Measurements from ENCODE around the gene ALPI. TPM values are rescaled to one million over a fixed set of nuclear protein-coding genes. Genes with fewer than 3 reads are reported as not detected.

The ALPI gene
- total RNA-seq, 1 experiment from 2014 or later = not detected

GRCh38 chr2:232491139-232491780 lies 35.3 kb downstream of the ALPI start:
- BruUV-seq (replicated peaks) = no TSS peak

GRCh38 chr2:232492236-232492848 lies 36.4 kb downstream of the ALPI start:
- no peak overlapping the region for H3K27ac Mint-ChIP-seq (ENCODE audit: unreplicated experiment)
- H3K36me3 Mint-ChIP-seq (ENCODE audit: insufficient read depth, unreplicated experiment) = no peaks in the 10 kb centered on the region
- no peaks in the 10 kb centered on the region for H3K4me1 Mint-ChIP-seq (ENCODE audit: low read depth, unreplicated experiment)
- DNase-seq = no peak
- H3K27me3 Mint-ChIP-seq (ENCODE audit: unreplicated experiment) = peaks cover 70% of the 10 kb centered on the region
- TF ChIP-seq, protein P1, sequence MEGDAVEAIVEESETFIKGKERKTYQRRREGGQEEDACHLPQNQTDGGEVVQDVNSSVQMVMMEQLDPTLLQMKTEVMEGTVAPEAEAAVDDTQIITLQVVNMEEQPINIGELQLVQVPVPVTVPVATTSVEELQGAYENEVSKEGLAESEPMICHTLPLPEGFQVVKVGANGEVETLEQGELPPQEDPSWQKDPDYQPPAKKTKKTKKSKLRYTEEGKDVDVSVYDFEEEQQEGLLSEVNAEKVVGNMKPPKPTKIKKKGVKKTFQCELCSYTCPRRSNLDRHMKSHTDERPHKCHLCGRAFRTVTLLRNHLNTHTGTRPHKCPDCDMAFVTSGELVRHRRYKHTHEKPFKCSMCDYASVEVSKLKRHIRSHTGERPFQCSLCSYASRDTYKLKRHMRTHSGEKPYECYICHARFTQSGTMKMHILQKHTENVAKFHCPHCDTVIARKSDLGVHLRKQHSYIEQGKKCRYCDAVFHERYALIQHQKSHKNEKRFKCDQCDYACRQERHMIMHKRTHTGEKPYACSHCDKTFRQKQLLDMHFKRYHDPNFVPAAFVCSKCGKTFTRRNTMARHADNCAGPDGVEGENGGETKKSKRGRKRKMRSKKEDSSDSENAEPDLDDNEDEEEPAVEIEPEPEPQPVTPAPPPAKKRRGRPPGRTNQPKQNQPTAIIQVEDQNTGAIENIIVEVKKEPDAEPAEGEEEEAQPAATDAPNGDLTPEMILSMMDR (IDR thresholded peaks at IDR 0.05; ENCODE audit: unreplicated experiment) = no peak
- BruUV-seq (replicated peaks) = no TSS peak
- CTCF ChIA-PET = no interaction called here
- no peak overlapping the region for H3K4me3 Mint-ChIP-seq (ENCODE audit: low read depth, unreplicated experiment)
- no peaks in the 10 kb centered on the region for H3K9me3 Mint-ChIP-seq (ENCODE audit: low read depth, unreplicated experiment)
- intact Hi-C loops (cut with micrococcal nuclease; ENCODE audit: unreplicated experiment) = no loop called here

More at GRCh38 chr2:232491139-232491780, 35.3 kb downstream of the ALPI start:
- Mint-ChIP-seq H3K36me3 (ENCODE audit: insufficient read depth, unreplicated experiment) (no peaks in the 10 kb centered on the region), H3K4me1 (ENCODE audit: low read depth, unreplicated experiment) (no peaks in the 10 kb centered on the region), H3K9me3 (ENCODE audit: low read depth, unreplicated experiment) (no peaks in the 10 kb centered on the region), H3K27me3 (ENCODE audit: unreplicated experiment) (peaks cover 67% of the 10 kb centered on the region), H3K4me3 (ENCODE audit: low read depth, unreplicated experiment) (no peak overlapping the region), H3K27ac (ENCODE audit: unreplicated experiment) (no peak overlapping the region)
- TF ChIP-seq, protein P1 (IDR thresholded peaks at IDR 0.05; ENCODE audit: unreplicated experiment) = no peak
- no peak for DNase-seq
- intact Hi-C loops (cut with micrococcal nuclease; ENCODE audit: unreplicated experiment) = no loop called here
- CTCF ChIA-PET = no interaction called here

GRCh38 chr2:232492963-232493700 lies 37.2 kb downstream of the ALPI start:
- Mint-ChIP-seq H3K4me3 (ENCODE audit: low read depth, unreplicated experiment) (no peak overlapping the region), H3K36me3 (ENCODE audit: insufficient read depth, unreplicated experiment) (no peaks in the 10 kb centered on the region), H3K27ac (ENCODE audit: unreplicated experiment) (no peak overlapping the region), H3K27me3 (ENCODE audit: unreplicated experiment) (peaks cover 76% of the 10 kb centered on the region), H3K4me1 (ENCODE audit: low read depth, unreplicated experiment) (no peaks in the 10 kb centered on the region), H3K9me3 (ENCODE audit: low read depth, unreplicated experiment) (no peaks in the 10 kb centered on the region)
- DNase-seq = no peak
- intact Hi-C loops (cut with micrococcal nuclease; ENCODE audit: unreplicated experiment) = no loop called here
- BruUV-seq (replicated peaks) = no TSS peak
- CTCF ChIA-PET = no interaction called here
- TF ChIP-seq, protein P1 (IDR thresholded peaks at IDR 0.05; ENCODE audit: unreplicated experiment) = no peak

DNA sequence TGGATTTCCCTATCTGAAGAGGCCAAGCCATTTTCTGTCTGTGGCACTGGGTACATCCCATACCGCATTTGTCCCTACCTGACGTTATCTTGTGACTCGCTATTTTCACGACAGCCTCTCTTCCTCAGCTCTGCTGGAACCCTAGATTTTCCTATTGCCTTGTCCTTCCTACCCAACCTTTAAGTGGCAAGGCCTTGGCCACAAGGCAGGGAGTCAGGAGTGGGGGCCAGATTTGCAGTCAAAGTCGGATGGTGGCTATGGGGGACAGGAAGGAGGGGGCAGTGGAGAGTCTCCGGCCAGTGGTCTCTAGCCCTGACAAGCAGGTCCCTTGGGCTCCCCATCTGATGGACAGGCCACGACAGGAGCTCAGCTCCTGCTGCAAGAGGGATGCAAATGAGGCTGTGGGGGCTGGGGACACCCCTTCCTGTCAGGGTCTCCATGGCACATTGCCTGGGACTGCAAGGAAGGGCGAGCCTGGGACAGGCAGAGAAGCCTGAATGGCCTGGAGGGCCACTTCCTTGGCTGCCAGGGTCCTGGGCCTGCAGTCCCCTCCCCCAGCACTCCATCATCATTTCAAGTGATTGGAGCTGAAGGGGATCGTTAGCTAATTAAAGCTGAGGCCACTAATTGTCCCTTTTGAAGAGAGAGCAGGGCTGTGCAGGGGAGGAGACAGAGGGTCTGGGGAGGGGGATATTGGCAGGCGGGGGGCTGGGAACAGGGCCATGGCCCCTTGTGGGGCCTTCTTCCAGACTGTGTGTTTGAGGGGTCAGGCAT lies 37.9 kb downstream of the ALPI start:
- CTCF ChIA-PET = no interaction called here
- no peaks in the 10 kb centered on the region for H3K36me3 Mint-ChIP-seq (ENCODE audit: insufficient read depth, unreplicated experiment)
- TF ChIP-seq, protein P1 (IDR thresholded peaks at IDR 0.05; ENCODE audit: unreplicated experiment) = no peak
- intact Hi-C loops (cut with micrococcal nuclease; ENCODE audit: unreplicated experiment) = no loop called here
- H3K9me3 Mint-ChIP-seq (ENCODE audit: low read depth, unreplicated experiment) = no peaks in the 10 kb centered on the region
- no peak overlapping the region for H3K27ac Mint-ChIP-seq (ENCODE audit: unreplicated experiment)
- no TSS peak for BruUV-seq (replicated peaks)
- DNase-seq = no peak
- peaks cover 76% of the 10 kb centered on the region for H3K27me3 Mint-ChIP-seq (ENCODE audit: unreplicated experiment)
- no peak overlapping the region for H3K4me3 Mint-ChIP-seq (ENCODE audit: low read depth, unreplicated experiment)
- no peaks in the 10 kb centered on the region for H3K4me1 Mint-ChIP-seq (ENCODE audit: low read depth, unreplicated experiment)

Measured in Calu3 (cell line).